GM04503 (cell line): Measurements from ENCODE around the gene TAS1R1.

ENCODE experiments used
- DNase-seq: peaks from one replicate; pipeline ENCODE4 v3.0.0-alpha.2; 2012; ENCODE audit warnings: low read depth

The TAS1R1 gene

DNA sequence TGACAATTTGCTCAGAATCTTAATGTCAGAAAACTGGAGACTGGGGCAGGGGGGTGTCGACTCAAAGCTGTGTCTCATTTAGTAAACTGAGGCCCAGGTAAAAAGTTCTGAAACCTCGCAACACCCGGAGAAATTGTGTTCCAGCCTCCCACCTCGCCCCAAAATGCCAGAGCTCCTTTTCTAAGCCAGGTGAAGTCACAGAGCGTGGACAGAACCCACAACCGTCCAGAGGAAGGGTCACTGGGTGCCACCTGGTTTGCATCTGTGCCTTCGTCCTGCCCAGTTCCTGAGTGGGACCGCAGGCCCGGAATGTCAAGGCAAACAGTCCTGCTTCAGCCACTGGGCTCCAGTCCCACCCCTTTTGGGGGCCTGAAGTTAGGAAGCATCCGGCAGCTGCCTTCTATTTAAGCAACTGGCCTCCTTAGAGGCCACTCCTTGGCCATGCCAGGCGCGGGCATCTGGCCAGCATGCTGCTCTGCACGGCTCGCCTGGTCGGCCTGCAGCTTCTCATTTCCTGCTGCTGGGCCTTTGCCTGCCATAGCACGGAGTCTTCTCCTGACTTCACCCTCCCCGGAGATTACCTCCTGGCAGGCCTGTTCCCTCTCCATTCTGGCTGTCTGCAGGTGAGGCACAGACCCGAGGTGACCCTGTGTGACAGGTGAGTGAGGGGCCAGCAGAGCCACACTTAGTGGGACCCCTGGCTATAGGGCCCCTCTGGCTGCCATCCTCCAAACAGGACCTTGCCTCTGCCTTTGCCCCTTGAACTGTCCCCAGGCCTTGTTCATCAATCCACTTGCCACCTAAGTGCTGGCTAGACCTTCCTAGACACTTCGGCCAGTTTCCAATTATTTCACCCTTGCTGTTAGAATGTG lies at the start of gene TAS1R1:
TAS1R1 (plus strand) TSS at position 401 of the 872 bp plus-strand sequence; CDS start at position 468, 67 bp downstream.
- DNase-seq = no peak

DNA sequence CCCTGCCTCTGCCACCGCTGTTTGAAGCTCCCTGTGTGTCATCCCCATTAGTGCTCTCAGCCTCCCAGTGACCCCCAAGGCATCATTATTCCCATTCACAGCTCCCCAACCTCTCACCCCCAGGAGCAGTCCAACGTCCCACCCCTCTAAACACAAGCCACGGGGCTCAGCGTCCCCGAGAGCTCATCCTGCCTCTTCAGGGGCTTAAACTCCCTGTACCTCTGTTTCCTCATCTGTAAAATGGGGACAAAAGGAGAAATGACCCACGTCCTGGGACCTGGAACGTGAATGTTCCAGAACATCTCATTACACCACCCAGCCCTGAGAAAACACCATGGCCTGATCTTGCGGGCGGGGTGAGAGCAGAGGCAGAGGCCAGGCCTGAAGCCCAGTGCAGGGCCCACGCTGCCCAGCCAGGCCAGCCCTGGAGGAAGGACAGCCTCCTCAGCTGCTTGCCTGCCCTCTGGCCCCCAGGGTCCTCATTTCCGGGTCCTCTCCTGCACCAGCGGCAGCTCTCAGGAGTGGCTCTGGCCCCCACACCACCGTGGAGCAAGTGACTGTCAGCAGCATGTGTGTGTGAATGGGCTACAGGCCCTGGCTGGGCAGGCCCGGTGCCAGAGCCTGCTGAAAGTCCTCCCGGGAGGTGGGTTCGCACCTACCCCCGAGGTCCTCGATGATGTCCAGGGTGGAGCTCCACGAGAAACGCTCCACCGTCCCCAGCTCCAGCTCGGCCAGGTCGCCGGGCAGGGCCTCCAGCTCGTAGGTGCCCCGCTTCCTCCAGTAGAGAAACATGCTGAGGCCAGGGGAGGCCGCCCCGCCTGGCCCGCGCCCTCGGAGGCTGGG lies 49.5 kb upstream of the TAS1R1 start:
- no peak for DNase-seq

DNA sequence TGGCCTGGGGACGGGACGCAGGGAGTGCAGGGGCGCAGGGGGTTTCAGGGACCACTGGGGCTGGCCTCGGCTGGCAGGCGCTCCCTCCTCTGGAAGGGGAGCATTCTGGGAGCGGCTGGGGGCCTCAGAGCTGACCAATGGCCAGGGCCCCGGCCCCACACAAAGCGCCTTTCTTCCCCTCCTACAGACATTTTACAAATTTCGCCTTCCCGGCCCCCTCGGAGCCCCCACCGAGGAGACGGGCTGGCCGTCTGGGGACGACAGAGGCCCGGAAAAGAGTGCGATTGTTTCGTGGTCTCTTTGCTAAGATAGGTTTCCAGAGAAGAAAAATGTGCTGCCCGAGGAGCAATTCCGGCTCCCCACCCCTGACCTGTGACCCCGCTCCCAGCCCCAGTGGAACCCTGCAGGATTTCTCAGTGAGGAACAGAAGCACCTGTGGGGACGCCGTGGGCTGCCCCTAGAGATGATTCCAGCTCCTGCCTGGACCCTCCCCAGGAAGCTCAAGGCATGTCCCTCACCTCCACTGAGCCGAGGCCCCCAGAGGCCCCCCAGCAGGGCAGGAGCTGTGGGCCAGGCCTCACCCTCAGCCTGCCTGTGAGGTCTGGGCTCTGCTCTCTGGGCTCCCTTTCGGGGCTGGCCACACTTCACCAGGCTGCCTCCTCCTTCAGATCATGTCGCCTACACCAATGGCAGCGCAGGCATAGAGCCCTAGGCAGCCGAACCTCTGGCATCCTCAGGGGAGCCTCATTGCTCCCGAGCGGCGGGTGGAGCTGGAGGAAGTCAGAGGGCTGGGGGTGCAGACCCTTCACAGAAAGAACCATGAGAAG lies 48.7 kb upstream of the TAS1R1 start:
- DNase-seq = no peak

DNA sequence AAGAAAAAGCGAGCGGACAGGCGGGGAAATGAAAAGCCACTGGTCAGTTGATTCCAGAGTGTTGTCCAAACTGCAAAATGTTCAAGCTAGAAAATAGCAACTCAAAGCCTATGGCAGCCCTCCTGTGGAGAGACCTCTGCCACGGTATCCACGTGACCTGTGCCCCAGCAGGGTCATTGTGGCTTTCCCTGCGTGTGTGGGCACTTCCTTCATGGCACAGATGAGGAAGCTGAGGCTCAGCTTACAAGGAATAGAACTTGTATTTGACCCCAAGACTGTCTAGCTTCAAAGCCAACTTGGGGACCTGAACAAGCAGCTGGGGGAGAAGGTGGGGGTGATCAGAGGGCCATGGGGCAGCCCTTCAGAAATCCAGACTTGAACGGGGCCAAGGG lies 48.1 kb upstream of the TAS1R1 start:
- DNase-seq = no peak

DNA sequence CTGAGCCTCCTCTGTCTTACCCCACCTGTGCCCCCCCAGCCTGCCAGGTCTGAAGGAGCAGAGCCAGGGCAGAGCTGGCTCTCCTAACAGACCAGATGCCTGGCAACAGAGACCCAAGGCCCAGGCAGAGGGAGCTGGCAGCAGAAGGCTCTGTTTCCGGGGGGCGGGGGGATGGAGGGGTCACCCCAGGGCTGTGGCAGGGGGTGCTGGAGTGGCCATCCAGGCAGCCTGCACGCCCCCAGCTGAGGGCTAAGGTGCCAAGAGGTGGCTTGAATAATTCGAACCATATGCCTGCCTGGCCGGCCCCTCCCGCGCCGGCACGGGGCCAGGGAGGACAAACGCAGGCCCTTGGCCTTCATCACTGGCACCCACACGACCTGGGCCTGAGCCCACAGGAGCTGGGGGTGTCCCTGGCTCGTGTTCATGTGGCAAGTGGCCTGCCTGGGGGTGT lies 47.6 kb upstream of the TAS1R1 start:
- DNase-seq = no peak

DNA sequence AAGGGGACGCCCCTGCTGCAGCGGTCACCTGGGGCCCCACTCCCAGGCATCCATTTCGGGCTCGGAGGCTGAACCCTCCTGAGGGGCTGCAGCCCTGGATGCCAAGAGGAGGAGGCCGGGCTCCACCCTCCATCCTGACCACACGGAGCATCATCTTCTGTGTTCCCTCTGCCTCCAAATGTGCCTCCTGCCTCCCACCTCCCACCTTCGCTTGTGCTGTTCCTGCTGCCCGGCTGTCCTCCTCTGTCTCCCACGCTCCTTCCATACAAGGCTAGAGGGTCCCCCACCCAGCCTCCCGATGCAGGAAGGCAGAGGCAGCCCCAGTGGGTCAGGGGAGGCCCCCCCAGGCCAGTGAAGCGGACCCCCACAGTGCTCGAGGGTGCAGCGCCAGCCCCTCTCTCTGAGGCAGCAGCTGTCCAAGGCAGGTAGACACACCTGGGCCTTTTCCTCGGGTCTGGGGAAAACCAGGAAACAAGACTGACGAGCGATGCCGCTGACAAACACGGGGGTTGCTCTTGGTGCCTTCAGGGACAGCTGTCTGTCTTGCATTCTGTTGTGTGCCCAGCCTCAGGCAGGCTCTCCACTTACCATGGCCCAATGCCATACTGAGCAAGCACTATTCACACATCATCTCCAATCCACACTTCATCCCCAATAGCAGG lies 46.8 kb upstream of the TAS1R1 start:
- no peak for DNase-seq

DNA sequence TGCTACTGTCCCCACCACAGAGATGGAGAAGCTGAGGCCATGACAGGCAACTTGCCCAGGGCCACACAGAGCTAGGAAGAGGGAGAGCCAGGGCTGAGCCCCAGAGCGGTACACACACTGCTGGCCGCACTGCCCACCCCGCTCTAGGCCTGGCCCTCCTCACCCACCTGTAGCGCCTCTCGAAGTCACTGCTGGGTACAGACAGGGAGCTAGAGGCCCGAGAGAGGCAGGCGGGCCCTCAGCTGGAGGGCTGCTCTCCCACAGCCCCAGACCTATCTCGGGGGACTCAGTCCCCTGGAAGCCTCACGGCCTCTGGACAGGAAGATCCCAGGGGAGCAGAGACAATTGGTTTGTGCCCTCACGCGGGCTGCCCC lies 46.3 kb upstream of the TAS1R1 start:
- no peak for DNase-seq

DNA sequence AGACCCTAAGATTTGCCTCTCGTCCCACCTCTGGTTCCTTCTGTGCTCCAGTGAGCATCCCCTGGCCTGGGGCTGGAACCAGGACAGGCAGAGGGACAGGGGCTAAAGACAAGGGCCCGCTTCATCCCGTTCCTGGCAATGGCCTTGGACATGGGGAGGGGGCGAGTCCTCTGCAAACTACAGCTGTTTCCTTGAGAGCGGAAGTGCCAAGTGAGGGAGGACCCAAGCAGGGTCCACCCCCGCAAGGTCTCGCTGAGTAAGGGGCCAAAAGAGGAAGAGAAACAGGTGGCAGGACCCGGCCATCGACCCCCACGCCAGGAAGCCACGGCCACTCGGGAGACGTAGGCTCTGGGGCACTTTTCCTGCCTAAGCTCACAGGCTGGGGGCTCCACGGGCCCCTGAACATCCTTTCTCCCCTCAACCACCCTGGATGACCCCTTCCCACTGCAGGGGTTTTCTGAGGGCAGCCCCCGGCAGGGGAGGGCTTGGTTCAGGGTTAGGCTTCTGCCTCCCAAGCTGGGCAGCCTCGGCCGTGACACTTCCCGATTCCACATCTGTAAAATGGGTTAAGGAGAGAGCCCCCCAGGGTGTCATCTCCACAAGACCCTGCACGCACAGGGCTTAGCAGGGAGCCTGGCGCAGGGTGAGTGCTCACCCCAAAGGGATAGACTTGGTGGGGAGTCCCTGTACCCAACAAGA lies 45.7 kb upstream of the TAS1R1 start:
- DNase-seq = no peak

DNA sequence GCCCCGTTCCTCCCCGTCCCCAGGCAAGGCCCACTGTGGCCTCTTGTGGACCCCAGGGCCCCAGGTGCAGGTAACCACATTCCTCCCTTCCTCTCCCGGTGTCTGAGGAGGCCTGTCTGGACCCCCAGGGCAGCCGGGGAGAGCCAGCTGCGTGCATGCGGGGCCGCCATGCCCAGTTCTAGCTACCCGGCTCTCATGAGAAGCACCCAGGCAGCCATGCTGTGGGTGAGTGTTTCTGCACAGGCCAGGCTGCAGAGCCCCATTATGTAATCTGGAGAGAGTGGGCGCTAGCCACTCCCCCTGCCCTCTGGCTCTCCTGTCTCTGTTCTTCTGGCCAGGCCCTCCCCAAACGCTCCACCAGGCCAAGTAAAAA lies 45.2 kb upstream of the TAS1R1 start:
- DNase-seq = no peak

DNA sequence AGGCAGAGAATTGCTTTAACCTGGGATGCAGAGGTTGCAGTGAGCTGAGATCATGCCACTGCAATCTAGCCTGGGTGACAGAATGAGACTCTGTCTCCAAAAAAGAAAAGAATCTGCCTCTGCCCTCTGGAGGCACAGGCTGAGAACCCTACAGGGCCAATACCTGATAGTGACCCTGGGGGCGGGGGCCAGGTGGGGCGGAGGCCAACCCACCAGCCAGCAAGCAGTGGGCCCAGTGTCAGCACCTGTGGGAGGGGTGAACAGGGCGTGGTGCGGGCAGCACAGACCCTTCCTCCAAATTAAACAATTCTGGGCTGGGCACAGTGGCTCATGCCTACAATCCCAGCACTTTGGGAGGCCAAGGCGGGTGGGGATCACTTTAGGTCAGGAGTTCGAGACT lies 44.6 kb upstream of the TAS1R1 start:
- DNase-seq = no peak

DNA sequence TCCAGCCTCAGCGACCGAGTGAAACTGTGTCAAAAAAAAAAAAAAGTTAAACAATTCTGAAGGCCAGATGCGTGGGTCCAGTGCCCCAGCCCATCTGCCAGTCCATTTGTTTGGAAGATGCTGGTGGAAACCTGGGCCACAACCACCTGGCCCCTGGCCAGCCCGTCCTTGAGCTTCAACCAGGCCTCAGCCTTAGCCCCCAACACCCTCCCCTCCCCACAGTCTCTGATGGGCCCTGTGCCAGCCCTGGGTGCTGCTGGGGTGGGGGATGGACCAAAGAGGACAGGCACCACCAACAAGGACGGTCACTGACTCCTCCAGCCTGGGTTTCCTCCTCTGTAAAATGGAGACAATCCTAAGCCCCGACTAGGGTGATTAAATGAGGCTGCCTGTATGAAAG lies 44.1 kb upstream of the TAS1R1 start:
- no peak for DNase-seq

DNA sequence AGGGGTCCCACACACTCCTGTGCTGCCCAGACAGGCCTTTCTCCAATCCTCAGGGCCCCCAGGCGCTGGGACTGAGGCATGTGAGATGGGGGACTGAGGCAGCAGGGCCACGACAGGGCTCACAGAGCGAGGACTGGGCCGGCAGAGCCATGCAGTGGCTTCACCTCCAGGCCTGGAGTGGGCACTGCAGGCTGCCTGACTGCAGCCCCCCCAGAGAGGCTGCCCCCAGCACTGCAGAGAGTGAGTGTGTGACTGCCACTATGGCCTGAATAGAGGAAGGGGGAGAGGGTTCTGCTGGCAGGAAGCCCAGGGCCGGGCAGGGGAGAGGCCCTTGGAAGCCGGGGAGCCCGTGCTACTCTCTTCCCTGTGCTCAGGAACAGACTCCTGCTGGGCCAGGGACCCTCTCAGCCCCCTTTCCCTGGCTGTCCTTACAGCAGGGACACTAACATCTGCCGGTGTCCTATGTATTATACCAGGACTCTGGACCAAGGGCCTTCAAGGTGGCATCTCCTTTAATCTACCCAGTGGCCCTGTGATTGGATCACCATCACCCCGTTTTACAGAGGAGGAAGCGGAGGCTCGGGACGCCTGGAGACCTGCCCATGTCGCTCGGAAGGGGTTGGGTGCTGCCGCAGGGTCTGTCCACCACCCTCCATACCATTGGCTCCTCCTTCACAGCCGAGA lies 43.4 kb upstream of the TAS1R1 start:
- DNase-seq = no peak

DNA sequence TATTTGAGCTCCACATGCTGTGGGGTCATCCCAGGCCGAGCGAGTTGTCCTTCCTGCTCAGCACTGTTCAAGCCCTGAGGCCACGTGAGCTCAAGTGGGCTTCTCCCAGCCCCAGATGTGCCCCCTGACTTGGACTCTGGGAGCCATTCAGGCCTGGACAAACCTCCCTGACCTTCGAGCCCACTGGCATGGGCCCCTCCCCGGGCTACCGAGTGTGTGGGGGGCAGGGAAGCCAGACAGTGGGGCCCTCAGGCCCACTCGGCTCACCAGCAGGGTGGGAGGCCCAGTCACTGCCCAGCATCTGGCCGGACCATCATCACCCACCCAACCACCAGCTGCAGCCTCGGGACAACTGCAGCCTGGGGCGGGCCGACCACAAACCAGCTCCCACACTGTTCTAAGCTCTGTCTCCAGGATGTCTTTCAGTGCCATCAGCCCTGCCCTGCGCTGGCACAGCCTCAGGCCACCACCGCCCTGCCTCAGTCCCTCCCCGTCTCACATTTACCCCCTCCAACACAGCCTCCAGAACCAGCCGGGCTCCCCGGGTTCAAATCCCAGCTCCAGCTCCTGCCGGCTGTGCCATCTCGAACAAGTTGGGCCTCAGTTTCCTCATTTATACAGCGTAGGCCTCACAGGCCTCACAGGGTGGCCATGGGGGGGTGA lies 42.7 kb upstream of the TAS1R1 start:
- no peak for DNase-seq

DNA sequence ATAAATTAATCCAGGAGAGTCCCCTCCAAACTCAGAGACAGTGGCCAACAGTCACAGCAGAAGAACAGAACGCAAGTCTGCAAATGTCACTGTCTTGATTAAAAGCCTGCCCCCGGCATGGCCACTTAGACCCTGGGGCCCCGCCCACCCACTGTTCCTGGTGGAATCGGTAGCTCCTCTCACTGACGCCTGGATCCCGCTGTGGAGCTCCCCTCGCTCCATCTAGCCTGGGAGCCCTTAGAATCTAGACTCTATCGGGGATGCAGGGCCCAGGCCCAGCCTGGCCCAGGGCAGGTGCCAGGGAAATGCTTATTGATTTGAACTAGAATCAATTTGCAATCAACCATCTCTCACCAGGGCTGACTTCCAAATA lies 42.2 kb upstream of the TAS1R1 start:
- no peak for DNase-seq

DNA sequence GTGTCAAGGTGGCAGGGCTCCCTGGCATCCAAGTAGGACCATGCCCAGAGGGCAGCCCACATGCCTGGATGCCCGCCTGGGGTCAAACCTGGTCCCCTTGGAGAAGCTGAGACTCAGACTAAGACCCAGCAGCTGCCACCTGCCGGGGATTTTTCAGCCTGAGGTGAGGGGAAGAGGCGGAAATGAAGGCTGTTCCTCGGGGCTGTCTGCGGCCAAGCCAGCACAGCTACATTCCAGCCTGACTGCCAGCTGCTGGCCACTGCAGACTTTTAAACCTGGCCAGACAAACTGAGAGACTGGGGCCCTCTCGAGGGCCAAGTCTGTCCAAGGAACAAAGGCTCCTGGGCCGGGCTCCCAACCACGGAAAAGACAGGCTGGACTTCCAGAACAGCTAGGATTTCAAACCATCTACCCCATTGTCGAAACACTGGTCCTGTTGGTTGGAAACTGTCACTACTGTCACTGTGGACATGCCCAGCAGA lies 41.7 kb upstream of the TAS1R1 start:
- DNase-seq = no peak

DNA sequence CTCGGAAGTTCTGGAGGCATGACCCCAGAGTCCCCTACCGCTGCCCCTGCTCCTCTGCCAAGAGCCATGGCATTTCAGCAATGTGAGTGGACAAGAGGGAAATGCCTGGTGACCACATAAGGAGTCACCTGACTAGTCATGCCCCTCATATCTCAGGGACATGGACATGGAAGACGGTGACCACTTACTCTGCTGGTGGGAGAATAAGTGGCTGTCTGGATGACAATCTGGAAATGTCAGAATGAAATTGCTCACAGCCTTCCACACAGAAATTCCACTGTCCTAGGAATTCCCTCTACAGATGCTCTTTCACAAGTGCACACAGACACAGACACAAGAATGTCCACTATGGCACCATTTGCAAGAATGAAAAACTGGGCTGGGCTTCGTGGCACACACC lies 39.3 kb upstream of the TAS1R1 start:
- no peak for DNase-seq

DNA sequence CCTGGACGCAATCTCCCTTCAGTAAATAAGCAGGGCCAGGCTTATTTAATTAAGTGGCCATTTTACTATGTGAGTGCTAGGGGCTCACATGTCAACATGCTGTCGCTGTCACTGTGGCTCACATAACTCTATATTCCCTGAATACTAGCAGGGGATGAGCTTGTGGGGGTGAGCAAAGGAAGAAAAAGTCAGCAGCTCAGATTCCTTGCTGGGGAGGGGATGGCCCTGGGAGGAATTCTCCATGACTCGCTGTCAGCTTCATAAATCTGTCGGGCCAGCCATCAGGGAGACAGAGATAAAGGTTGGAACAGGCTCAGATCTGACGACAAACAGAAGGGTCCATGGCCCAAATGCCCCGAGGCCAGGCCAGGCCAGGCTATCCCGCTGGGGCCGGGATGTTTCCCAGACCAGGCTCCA lies 37.7 kb upstream of the TAS1R1 start:
- DNase-seq = no peak

DNA sequence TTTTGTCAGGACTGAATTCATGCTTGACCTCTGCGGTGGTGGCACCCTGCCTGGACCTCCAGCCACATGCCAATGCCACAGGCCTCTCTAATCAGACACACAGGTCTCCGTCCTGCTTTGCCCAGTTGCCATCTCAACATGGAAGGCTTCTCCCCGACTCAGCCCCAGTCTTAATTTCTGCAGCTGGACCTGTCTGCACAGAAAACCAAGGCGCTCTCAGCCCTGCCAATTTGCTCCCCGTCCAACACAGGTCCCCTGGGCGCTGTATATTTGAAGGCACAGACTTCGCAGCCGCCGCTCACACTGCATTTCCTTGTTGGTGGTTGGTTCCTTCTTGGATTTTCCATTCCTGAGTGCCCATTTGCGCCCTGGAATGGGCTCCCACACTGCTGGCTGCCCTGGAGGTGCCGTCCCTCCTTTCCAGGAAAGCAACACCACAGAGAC lies 35.6 kb upstream of the TAS1R1 start:
- DNase-seq = no peak

DNA sequence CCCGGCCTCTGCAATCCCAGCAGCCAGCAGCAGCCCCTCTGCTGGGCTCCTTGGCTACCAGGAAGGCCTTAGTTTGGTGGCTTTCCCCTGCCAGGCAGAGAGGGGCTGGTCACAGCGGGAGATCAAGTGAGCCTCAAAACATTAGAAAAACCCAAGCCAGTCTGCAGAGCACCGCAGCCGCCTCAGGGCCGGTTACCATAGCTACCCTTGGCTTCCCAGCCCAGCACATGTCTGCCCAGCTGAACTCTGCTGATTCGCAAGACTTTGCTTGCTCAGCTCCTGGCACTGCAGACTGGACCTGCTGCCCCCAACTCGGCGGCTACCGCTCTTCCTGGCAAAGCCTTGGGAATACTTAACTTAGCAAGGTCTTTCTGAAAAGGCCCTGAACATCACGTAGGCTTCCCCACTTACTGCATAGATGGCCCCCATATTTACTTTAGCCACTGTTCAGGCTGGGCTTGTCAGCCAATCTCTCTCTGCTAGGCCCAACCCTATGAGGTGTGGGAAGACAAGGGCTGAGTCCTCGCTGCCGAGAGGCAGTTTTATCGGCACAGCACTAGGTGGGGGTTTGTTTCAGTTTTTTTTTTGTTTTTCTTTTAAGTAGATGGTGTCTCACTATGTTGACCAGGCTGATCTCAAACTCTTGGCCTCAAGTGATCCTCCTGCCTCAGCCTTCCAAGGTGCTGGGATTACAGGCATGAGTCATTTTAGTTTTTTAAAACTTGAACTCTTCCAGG lies 35.0 kb upstream of the TAS1R1 start:
- DNase-seq = peak; percentile 51
